Measurements from ENCODE around the gene CARD11. TPM values are rescaled to one million over a fixed set of nuclear protein-coding genes. Genes with fewer than 3 reads are reported as not detected.

Gene CARD11
- total RNA-seq, 4 donors from 2014 or later = 0.24 to 0.38 (median 0.29) TPM; not detected in 1

GRCh38 chr7:2866601-2867000 lies 177.1 kb downstream of the CARD11 start:
- no peak overlapping the region for H3K27ac ChIP-seq
- no peak for DNase-seq (ENCODE audit: low spot score in 2 of 2)
- peaks cover 37% of the 10 kb centered on the region for H3K4me1 ChIP-seq
- 36% methylated on average over 3 of the region's 3 CpGs for WGBS
- no peaks in the 10 kb centered on the region for H3K9me3 ChIP-seq
- H3K4me3 ChIP-seq = no peak overlapping the region
- no peaks in the 10 kb centered on the region for H3K36me3 ChIP-seq
- no peaks in the 10 kb centered on the region for H3K27me3 ChIP-seq
- TF ChIP-seq POLR2A (IDR thresholded peaks at IDR 0.05) = no peak
- no peak for TF ChIP-seq EP300 (IDR thresholded peaks at IDR 0.05)
- no peak for TF ChIP-seq POLR2AphosphoS5 (IDR thresholded peaks at IDR 0.05)
- no peak for TF ChIP-seq CTCF (IDR thresholded peaks at IDR 0.05)

- H3K27ac ChIP-seq = no peak overlapping the region
- H3K9me3 ChIP-seq = no peaks in the 10 kb centered on the region
- H3K36me3 ChIP-seq = no peaks in the 10 kb centered on the region
- H3K4me1 ChIP-seq = peaks cover 33% of the 10 kb centered on the region
- H3K27me3 ChIP-seq = no peaks in the 10 kb centered on the region
- WGBS = 40% methylated on average over 9 of the region's 17 CpGs
- no peak overlapping the region for H3K4me3 ChIP-seq
- peak in 1 of 2 donors; percentile 90 for DNase-seq (ENCODE audit: low spot score in 2 of 2)
- peak; percentile 84 for TF ChIP-seq CTCF (IDR thresholded peaks at IDR 0.05)
- no peak for TF ChIP-seq POLR2A (IDR thresholded peaks at IDR 0.05)
- TF ChIP-seq EP300 (IDR thresholded peaks at IDR 0.05) = no peak
- no peak for TF ChIP-seq POLR2AphosphoS5 (IDR thresholded peaks at IDR 0.05)
Measured at GRCh38 chr7:2864999-2865670, 178.5 kb downstream of the CARD11 start.

GRCh38 chr7:2864204-2864985 lies 179.3 kb downstream of the CARD11 start:
- H3K27me3 ChIP-seq = no peaks in the 10 kb centered on the region
- 86% methylated on average over 12 of the region's 12 CpGs for WGBS
- H3K27ac ChIP-seq = peak overlapping the region; percentile 80
- TF ChIP-seq POLR2A (IDR thresholded peaks at IDR 0.05) (no peak), EP300 (IDR thresholded peaks at IDR 0.05) (no peak), POLR2AphosphoS5 (IDR thresholded peaks at IDR 0.05) (no peak), CTCF (IDR thresholded peaks at IDR 0.05) (no peak)
- no peak overlapping the region for H3K4me3 ChIP-seq
- H3K4me1 ChIP-seq = peaks cover 31% of the 10 kb centered on the region
- no peak for DNase-seq (ENCODE audit: low spot score in 2 of 2)
- no peaks in the 10 kb centered on the region for H3K36me3 ChIP-seq
- H3K9me3 ChIP-seq = no peaks in the 10 kb centered on the region

GRCh38 chr7:2863461-2864066 lies 180.1 kb downstream of the CARD11 start:
- Histone ChIP-seq H3K4me1 (peaks cover 31% of the 10 kb centered on the region), H3K9me3 (no peaks in the 10 kb centered on the region), H3K36me3 (no peaks in the 10 kb centered on the region), H3K4me3 (peak overlapping the region; percentile 19), H3K27ac (peak overlapping the region; percentile 80), H3K27me3 (no peaks in the 10 kb centered on the region)
- TF ChIP-seq POLR2A (IDR thresholded peaks at IDR 0.05) (peak in 1 of 2 donors; percentile 27), CTCF (IDR thresholded peaks at IDR 0.05) (no peak), POLR2AphosphoS5 (IDR thresholded peaks at IDR 0.05) (peak in 1 of 3 donors; percentile 44), EP300 (IDR thresholded peaks at IDR 0.05) (no peak)
- DNase-seq (ENCODE audit: low spot score in 2 of 2) = peak in 1 of 2 donors; percentile 87
- 69% methylated on average over 13 of the region's 18 CpGs for WGBS

Measured in suprapubic skin (tissue), 4 donors.